Measurements from ENCODE around the gene HES6.

DNA sequence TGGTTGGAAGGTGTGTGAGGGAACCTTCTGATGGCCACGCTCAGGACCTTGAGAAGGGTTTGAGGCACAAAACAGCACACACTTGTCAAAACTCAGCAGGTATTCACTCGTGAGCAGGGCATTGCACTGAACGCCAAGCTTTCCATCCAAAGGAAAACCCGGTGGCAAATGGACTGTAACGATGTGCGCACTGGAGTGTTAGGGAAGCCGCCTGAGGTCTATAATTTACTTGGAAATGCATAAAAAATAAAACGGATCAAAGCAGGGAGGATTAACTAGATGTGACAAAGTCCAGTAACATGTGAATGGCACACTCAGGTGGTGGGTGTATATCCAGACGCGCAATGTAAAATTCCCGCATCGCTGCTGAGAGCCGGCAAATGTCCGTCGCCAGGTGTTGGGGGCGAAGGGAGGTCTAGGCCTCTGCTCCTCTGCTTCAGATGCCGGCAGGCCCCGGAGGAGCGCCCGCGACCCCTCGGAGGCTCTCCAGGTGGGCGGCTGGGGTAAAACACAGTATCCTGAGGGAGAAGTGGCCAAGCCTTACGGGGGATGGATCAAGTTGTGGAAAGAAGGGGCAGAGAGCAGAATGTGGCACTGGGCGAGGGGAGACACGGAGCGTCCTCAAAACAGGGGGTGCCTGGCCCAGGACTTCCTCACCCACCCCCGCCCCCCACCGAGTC lies 15.3 kb downstream of the HES6 start:
- TF ChIP-seq CTCF (conservative IDR thresholded peaks at IDR 0.05) (no peak), EZH2 (IDR thresholded peaks at IDR 0.05; ENCODE audit: low read depth) (no peak)
